HCT116 (cell line): ENCODE data around the gene PRKCQ. TPM values are rescaled to one million over a fixed set of nuclear protein-coding genes. Genes with fewer than 3 reads are reported as not detected.

Experiments used
- ATAC-seq: fragments of 200-7000 bp; cut with Tn5 transposase; 2 replicates; pipeline ENCODE4 v1.9.1; 2020; ENCODE audit warnings: mild to moderate bottlenecking, moderate library complexity
- BruUV-seq: library from RNA; stranded (reverse); fragments of 400-500 nt; replicated peaks from 2 replicates; lab custom pipeline; 2021; lab: Mats Ljungman, UMichigan
- CTCF ChIA-PET: fragments of 300-600 bp; sonication (Branson Sonifier 250); formaldehyde crosslinking; loops from one replicate; lab custom pipeline; 2021; ENCODE audit warnings: antibody characterized with exemption; lab: Charles Lee
- POLR2A ChIA-PET: fragments of 300-600, 350-600 bp; sonication (Branson Sonifier 250); formaldehyde crosslinking; loops from one replicate; lab custom pipeline; 2021; ENCODE audit warnings: antibody characterized with exemption; lab: Charles Lee
- RAD21 ChIA-PET, 2 experiments: fragments of 300-600 bp; sonication (Branson Sonifier 250); formaldehyde crosslinking; loops; one replicate each; lab custom pipeline; 2023; ENCODE audit warnings: low total read pairs in 2 of 2; ENCODE audit not compliant: uncharacterized antibody in 2 of 2, unreplicated experiment in 2 of 2, low non-redundant PET in 1 of 2; lab: Charles Lee
- DNase-seq: peaks from one replicate; pipeline ENCODE4 v3.0.0-alpha.2; 2010; ENCODE audit warnings: low read depth, low spot score
- H2AFZ ChIP-seq: fragments of 200-600 bp; shearing (Covaris generic), sonication (generic); 2 replicates; pipeline ENCODE4 v1.6.1; 2017; ENCODE audit warnings: low read depth, mixed run types, mixed read lengths, antibody characterized with exemption, low read length; ENCODE audit not compliant: poor library complexity, severe bottlenecking
- H3K27ac ChIP-seq: 2 replicates; pipeline ENCODE4 v1.5.1; 2012; ENCODE audit warnings: low read depth, low read length
- H3K27me3 ChIP-seq: fragments of 200-600 bp; sonication (generic); 2 replicates; pipeline ENCODE4 v1.6.1; 2016; ENCODE audit warnings: mixed run types, low read length, mixed read lengths; ENCODE audit not compliant: insufficient read depth
- H3K36me3 ChIP-seq, 2 experiments: fragments of 200-500 bp in 1 of 2; fragments of 200-600 bp in 1 of 2; sonication (Bioruptor generic) in 1 of 2; sonication (generic) in 1 of 2; 2 replicates each; pipeline versions ENCODE4 v1.5.1 to v1.6.1; 2014 to 2016; ENCODE audit warnings: low read length in 2 of 2, inconsistent platforms in 1 of 2, mixed read lengths in 1 of 2, mixed run types in 1 of 2; ENCODE audit not compliant: insufficient read depth in 2 of 2, control insufficient read depth in 1 of 2
- H3K4me1 ChIP-seq, 2 experiments: fragments of 200-600 bp in 1 of 2; sonication (generic) in 1 of 2; 2 replicates each; pipeline versions ENCODE4 v1.5.1 to v1.6.1; 2012 to 2017; ENCODE audit warnings: low read length in 2 of 2, inconsistent platforms in 1 of 2, mild to moderate bottlenecking in 1 of 2, mixed read lengths in 1 of 2, mixed run types in 1 of 2, moderate library complexity in 1 of 2; ENCODE audit not compliant: insufficient read depth in 2 of 2, control insufficient read depth in 1 of 2
- H3K4me2 ChIP-seq: fragments of 200-600 bp; sonication (generic); 2 replicates; pipeline ENCODE4 v1.6.1; 2017; ENCODE audit warnings: mixed run types, low read length, mixed read lengths
- H3K4me3 ChIP-seq, 2 experiments: fragments of 200-600 bp in 1 of 2; sonication (generic) in 1 of 2; replicated peaks in 1 of 2; 2 replicates each; pipeline ENCODE4 v1.5.1; 2011 to 2016; ENCODE audit warnings: low read length in 2 of 2, control low read depth in 1 of 2, low read depth in 1 of 2, mild to moderate bottlenecking in 1 of 2, mixed read lengths in 1 of 2, mixed run types in 1 of 2
- H3K79me2 ChIP-seq: fragments of 200-600 bp; sonication (generic); 2 replicates; pipeline ENCODE4 v1.6.1; 2017; ENCODE audit warnings: mild to moderate bottlenecking, mixed run types, low read length, moderate library complexity, mixed read lengths; ENCODE audit not compliant: insufficient read depth
- H3K9ac ChIP-seq: fragments of 200-600 bp; sonication (generic); 2 replicates; pipeline ENCODE4 v1.6.1; 2016; ENCODE audit warnings: low read length, mixed read lengths
- H3K9me2 ChIP-seq: fragments of 200-600 bp; sonication (generic), shearing (Covaris generic); 2 replicates; pipeline ENCODE4 v1.6.1; 2017; ENCODE audit warnings: mixed run types, mild to moderate bottlenecking, moderate library complexity; ENCODE audit not compliant: insufficient read depth
- H3K9me3 ChIP-seq, 2 experiments: fragments of 200-500 bp in 1 of 2; fragments of 200-600 bp in 1 of 2; sonication (Bioruptor generic) in 1 of 2; sonication (generic) in 1 of 2; 2 replicates each; pipeline ENCODE4 v1.6.1; 2014 to 2017; ENCODE audit warnings: low read length in 2 of 2, mixed read lengths in 2 of 2, inconsistent platforms in 1 of 2, low read depth in 1 of 2, mild to moderate bottlenecking in 1 of 2, mixed run types in 1 of 2, moderate library complexity in 1 of 2; ENCODE audit not compliant: control insufficient read depth in 1 of 2, insufficient read depth in 1 of 2
- H4K20me1 ChIP-seq: fragments of 200-600 bp; sonication (generic), shearing (Covaris generic); 2 replicates; pipeline ENCODE4 v1.6.1; 2017; ENCODE audit warnings: mixed run types, mild to moderate bottlenecking, moderate library complexity; ENCODE audit not compliant: insufficient read depth
- CBX3 ChIP-seq: IDR thresholded peaks from 2 replicates; pipeline ENCODE4 v1.6.1; 2012; ENCODE audit warnings: low read depth
- CTCF ChIP-seq, 3 experiments: fragments of 200-600 bp in 1 of 3; sonication (generic) in 1 of 3; IDR thresholded peaks in 2 of 3; conservative IDR thresholded peaks in 1 of 3; 2 replicates each; pipeline ENCODE4 v1.5.1; 2012 to 2017; ENCODE audit warnings: low read depth in 2 of 3, low read length in 2 of 3, antibody characterized with exemption in 1 of 3, borderline replicate concordance in 1 of 3, control low read depth in 1 of 3, mild to moderate bottlenecking in 1 of 3, mixed read lengths in 1 of 3, mixed run types in 1 of 3, moderate library complexity in 1 of 3; ENCODE audit not compliant: insufficient read depth in 1 of 3
- ELF1 ChIP-seq: IDR thresholded peaks from 2 replicates; pipeline ENCODE4 v1.6.1; 2012; ENCODE audit warnings: low read depth, borderline replicate concordance
- EZH2 ChIP-seq: fragments of 200-600 bp; sonication (generic); IDR thresholded peaks from 2 replicates; pipeline ENCODE4 v1.6.1; 2017; ENCODE audit warnings: antibody characterized with exemption, mixed run types
- EZH2phosphoT487 ChIP-seq: fragments of 200-600 bp; IDR thresholded peaks from 2 replicates; pipeline ENCODE4 v1.6.1; 2018; ENCODE audit warnings: antibody characterized with exemption, borderline replicate concordance
- FOSL1 ChIP-seq: IDR thresholded peaks from 2 replicates; pipeline ENCODE4 v1.6.1; 2012; ENCODE audit warnings: low read depth
- MAX ChIP-seq: IDR thresholded peaks from 2 replicates; pipeline ENCODE4 v1.6.1; 2012
- POLR2A ChIP-seq: IDR thresholded peaks from 2 replicates; pipeline ENCODE4 v1.7.0; 2011; ENCODE audit warnings: borderline replicate concordance; ENCODE audit not compliant: insufficient read depth, insufficient read length; ENCODE audit errors: extremely low read depth
- POLR2AphosphoS5 ChIP-seq: IDR thresholded peaks from 2 replicates; pipeline ENCODE4 v1.6.1; 2011; ENCODE audit warnings: mild to moderate bottlenecking, low read depth, low read length, moderate library complexity
- RAD21 ChIP-seq: IDR thresholded peaks from 2 replicates; pipeline ENCODE4 v1.6.1; 2012; ENCODE audit warnings: low read depth, mild to moderate bottlenecking
- REST ChIP-seq: IDR thresholded peaks from 2 replicates; pipeline ENCODE4 v1.6.1; 2012; ENCODE audit warnings: low read depth
- SRF ChIP-seq: IDR thresholded peaks from 2 replicates; pipeline ENCODE4 v1.6.1; 2012; ENCODE audit warnings: low read depth
- YY1 ChIP-seq: IDR thresholded peaks from 2 replicates; pipeline ENCODE4 v1.6.1; 2011; ENCODE audit warnings: low read length, low read depth, moderate library complexity, mild to moderate bottlenecking; ENCODE audit not compliant: insufficient replicate concordance; ENCODE audit errors: extremely low read depth
- ZNF274 ChIP-seq: fragments of 200-500 bp; sonication (Bioruptor generic); IDR thresholded peaks from 2 replicates; pipeline ENCODE4 v1.6.1; 2014; ENCODE audit warnings: mild to moderate bottlenecking, low read depth, low read length, inconsistent platforms
- intact Hi-C: fragments of 100-400 bp; cut with micrococcal nuclease; formaldehyde crosslinking; loops from 2 replicates; pipeline ENCODE4 v1.10.0; 2022
- total RNA-seq: library from RNA; stranded (reverse); gene quantifications from one replicate; pipeline ENCODE4 v1.2.1, GENCODE V29; 2021; ENCODE audit not compliant: unreplicated experiment

The PRKCQ gene
- total RNA-seq, 1 experiment from 2014 or later: 0.54 TPM

- Histone ChIP-seq H3K9me2 (no peaks in the 10 kb centered on the region), H2AFZ (no peak overlapping the region), H3K79me2 (no peaks in the 10 kb centered on the region), H3K4me2 (no peak overlapping the region), H3K9ac (no peak overlapping the region), H3K9me3 (no peaks in the 10 kb centered on the region)
- POLR2A ChIA-PET: no interaction called here
- intact Hi-C loops: no loop called here
- no peak for ATAC-seq
- TF ChIP-seq EZH2phosphoT487 (0 out of 2 replicates have a peak, but pooled peaks have one; percentile 80), MAX (no peak), EZH2 (no peak), FOSL1 (no peak)
- TF ChIP-seq, all 23 proteins: peak for 1
- DNase-seq: no peak
- BruUV-seq: no TSS peak
- Histone ChIP-seq H4K20me1 (no peaks in the 10 kb centered on the region), H3K4me3 (no peak overlapping the region), H3K36me3 (no peaks in the 10 kb centered on the region), H3K27ac (no peak overlapping the region), H3K27me3 (peaks cover 68% of the 10 kb centered on the region), H3K4me1 (no peaks in the 10 kb centered on the region)
- ChIA-PET RAD21 (no interaction called here), CTCF (no interaction called here)
Observed at GRCh38 chr10:6516929-6517284, 63.2 kb downstream of the PRKCQ start.

- DNase-seq: no peak
- H3K27me3 ChIP-seq: peaks cover 71% of the 10 kb centered on the region
- H3K27ac ChIP-seq: no peak overlapping the region
- H3K9ac ChIP-seq: no peak overlapping the region
- RAD21 ChIA-PET: no interaction called here
- no peaks in the 10 kb centered on the region for H4K20me1 ChIP-seq
- H2AFZ ChIP-seq: no peak overlapping the region
- H3K79me2 ChIP-seq: no peaks in the 10 kb centered on the region
- no peak overlapping the region for H3K4me3 ChIP-seq
- H3K4me2 ChIP-seq: no peak overlapping the region
- no TSS peak for BruUV-seq
- H3K9me3 ChIP-seq: peaks cover 0 to under 1% of the 10 kb centered on the region in 2 experiments; a peak in 1 of 4 replicates
- no peaks in the 10 kb centered on the region for H3K36me3 ChIP-seq
- CTCF ChIA-PET: no interaction called here
- ATAC-seq: no peak
- intact Hi-C loops: no loop called here
- no peaks in the 10 kb centered on the region for H3K9me2 ChIP-seq
- POLR2A ChIA-PET: no interaction called here
- no peaks in the 10 kb centered on the region for H3K4me1 ChIP-seq
- TF ChIP-seq RAD21 (no peak; the same call in 1 of the 2 replicates), ELF1 (no peak), SRF (no peak), YY1 (no peak), ZNF274 (no peak), REST (no peak), CBX3 (no peak), POLR2AphosphoS5 (no peak), POLR2A (no peak), EZH2 (no peak), CTCF (IDR thresholded peaks at IDR 0.05 in 2 of 3, conservative IDR thresholded peaks at IDR 0.05 in 1 of 3; ENCODE audit: borderline replicate concordance in 1 of 3, insufficient read depth in 1 of 3, low read depth in 2 of 3, low read length in 2 of 3) (no peak), MAX (no peak)
Observed at GRCh38 chr10:6516281-6516928, 63.7 kb downstream of the PRKCQ start.
